NOMO-1 treated with DMSO at 0.1 percent for 48 hours (cell line): ENCODE measurements around the gene UBE2E2.

ENCODE experiments used
- DNase-seq: peaks from one replicate; lab custom pipeline; 2025; ENCODE audit not compliant: unreplicated experiment; lab: John Stamatoyannopoulos, UW

The UBE2E2 gene

DNA sequence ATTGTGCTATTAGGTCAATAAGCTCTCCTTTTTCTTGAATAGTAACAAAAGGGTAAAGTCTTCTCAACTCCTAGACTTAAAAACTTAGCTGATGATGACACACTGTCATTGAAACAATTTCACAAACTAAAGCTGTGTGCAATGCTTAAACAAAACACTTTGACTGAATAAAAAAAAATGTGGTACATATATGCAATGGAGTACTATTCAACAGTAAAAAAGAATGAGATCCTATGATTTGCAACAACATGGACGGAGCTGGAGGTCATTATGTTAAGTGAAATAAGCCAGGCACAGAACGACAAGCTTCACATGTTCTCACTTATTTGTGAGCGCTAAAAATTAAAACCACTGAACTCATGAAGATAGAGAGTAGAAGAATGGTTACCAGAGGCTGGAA lies 370.7 kb downstream of the UBE2E2 start:
- no peak for DNase-seq

DNA sequence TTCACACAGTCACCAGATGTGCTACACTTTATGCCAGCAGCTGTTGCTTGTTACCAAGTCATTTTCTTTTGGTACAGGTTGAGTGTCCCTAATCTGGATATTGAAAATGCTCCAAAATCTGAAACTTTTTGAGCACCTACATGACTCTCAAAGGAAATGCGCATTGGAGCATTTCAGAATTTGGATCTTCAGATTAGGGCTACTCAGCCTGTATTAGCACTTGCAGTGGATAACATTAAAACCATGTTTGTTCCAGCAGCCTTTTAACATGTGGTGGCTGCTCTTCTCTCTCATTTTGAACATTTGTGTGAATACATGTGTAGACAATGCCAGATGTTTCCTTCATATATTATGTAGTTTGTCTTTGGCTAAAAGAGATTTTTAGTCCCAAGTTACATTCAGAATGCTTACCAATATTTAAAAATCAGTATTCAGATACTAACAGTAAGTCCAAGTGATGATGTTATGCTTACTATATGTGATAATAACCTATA lies 371.7 kb downstream of the UBE2E2 start:
- no peak for DNase-seq

- DNase-seq: no peak
These were observed 372.6 kb downstream of the UBE2E2 start for GRCh38 chr3:23575697-23576096.

- DNase-seq: no peak
These were observed 373.3 kb downstream of the UBE2E2 start for GRCh38 chr3:23576379-23576959.

DNA sequence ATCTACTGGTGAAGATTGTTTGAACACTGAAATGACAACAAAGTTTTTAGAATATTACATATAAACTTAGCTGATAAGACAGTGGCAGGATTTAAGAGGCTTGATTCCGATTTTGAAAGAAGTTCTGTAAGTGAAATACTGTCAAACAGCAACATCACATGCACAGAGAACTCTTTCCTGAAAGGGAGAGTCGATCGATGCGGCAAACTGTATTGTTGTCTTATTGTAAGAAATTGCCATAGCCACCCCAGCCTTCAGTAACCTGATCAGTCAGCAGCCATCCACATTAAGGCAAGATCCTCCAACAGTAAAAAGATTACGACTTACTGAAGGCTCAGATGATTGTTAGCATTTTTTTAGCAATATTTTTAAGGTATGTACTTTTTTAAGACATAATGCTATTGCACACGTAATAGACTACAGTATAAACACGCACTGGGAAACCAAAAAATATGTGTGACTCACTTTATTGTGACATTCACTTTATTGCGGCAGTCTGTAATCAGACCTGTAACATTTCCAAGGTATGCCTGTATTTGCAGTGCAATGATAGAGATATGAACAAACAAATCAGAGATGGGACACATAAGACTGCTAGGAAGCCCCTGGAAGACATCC lies 377.1 kb downstream of the UBE2E2 start:
- DNase-seq: no peak

DNA sequence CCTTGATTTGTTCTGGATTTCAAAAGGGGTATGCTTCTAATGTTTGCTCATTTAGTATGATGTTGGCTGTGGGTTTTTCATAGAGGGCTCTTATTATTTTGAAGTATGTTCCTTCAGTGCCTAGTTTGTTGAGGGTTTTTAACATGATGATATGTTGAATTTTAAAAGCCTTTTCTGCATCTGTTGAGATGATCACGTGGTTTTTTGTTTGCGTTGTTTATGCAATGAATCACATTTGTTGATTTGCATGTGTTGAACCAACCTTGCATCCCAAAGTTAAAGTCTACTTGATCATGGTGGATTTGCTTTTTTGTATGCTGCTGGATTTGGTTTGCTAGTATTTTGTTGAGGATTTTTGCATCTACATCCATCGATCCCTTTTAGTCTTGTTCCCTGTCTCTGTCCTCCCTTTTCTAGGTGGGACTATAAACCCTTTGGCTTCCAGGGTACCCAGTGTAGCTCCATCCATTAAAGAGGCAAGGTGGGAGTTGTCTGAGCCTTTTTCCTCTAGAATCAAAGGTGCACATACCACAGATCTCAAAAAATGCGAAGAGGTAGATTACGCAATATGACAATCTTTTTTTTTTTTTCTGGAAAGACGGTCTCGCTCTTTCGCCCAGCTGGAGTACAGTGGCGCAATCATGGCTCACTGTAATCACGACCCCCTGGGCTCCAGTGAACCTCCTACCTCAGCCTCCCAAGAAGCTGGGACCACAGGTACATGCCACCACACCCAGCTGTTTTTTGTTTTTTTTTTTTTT lies 381.0 kb downstream of the UBE2E2 start:
- no peak for DNase-seq

DNA sequence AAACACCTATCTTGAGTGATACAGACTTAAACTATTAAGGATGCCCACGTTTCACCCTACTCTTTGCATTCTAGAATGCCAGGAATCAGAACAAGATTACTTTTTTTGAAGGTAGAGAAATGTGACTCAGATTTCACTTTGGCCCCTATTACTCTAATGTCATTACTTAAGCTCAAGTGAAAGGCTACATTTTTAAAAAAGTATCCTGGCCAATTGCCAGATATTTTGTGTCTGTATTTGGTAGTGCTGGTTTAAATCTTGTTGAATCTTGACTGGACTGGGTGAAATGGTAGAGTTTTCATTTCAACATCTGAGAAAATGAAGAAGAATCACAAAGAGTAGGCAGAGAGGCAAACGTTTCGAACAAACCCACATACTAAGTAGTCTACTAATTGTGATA lies 384.4 kb downstream of the UBE2E2 start:
- no peak for DNase-seq

DNA sequence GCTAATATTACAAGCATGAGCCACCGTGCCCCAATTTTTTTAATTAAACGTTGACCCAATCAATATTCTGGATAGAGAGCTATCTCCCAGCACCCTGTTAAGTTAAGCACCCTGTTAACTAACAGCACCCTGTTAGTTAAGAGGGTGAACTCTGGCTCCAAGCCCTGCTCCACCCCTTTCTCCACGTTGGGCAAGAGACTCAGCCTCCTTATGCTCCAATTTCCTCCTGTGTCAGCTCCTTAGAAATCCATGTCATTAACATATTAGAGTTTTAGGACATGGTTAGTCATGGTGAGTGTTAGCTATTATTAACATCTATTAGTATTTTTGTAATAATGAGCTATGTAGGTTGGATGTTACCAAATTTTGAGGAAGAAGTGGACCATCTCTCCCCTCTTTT lies 385.4 kb downstream of the UBE2E2 start:
- DNase-seq: no peak

GRCh38 chr3:23589602-23590001 lies 386.5 kb downstream of the UBE2E2 start:
- DNase-seq: no peak

GRCh38 chr3:23590424-23591273 lies 387.5 kb downstream of the UBE2E2 start:
- DNase-seq: no peak

GRCh38 chr3:23591374-23591773 lies 388.2 kb downstream of the UBE2E2 start:
- DNase-seq: no peak

- no peak for DNase-seq
These were observed 390.1 kb downstream of the UBE2E2 start for GRCh38 chr3:23592961-23593931.

DNA sequence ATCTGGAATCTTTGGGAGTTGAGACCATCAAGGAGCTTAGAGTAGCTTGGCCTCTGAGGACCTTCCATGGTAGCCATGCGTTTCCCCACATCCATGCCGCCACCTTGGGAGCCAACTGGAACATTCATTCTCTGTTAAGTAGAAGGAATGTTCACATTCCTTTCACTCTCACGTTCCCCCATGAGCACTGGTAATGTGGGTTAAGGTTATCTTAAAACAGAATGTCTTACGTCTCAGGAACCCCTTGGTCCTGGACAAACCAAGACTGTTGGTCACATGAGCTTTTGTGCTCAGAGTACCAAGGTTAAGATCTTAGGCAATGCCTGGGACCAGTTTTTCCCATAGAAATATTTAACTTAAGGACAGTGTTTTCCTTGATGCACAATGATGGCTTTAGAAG lies 390.9 kb downstream of the UBE2E2 start:
- no peak for DNase-seq

GRCh38 chr3:23594894-23595670 lies 392.0 kb downstream of the UBE2E2 start:
- DNase-seq: no peak

- DNase-seq: no peak
These were observed 392.7 kb downstream of the UBE2E2 start for GRCh38 chr3:23595851-23596250.

GRCh38 chr3:23600167-23600871 lies 397.2 kb downstream of the UBE2E2 start:
- DNase-seq: no peak

DNA sequence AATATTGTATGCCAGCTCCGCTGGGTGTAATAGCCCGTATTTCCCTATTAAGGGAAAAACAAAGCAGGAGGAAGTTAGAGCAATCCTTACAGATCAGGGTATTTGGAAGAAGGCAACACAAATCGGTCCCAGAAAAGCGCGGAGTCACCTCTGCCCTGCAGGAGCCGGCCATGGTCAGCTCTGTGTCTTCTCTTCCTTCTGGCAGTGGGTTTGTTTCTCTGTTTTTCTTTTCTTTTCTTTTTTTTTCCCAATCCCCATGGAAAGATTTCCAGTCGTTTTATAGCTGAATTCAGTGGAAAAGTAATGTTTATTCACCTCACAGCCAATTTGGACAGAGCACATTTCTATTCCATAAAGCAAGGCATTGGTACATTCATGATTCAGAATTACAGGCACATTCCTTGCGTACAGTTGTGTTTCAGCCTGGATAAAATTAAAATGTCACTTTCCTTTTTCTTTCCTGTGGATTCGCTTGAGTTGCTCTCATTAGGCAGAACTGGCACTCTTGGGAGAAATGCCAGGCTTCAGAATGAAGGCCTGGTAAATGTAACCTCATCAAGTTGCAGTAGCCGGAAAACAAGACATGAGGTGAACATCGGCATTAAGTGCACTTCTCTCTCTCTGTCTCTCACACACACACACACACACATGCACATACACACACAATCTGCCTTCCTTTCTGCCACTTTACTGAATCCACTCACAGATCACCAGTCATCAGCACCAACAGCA lies 398.1 kb downstream of the UBE2E2 start:
- DNase-seq: no peak

- DNase-seq: no peak
These were observed 399.8 kb downstream of the UBE2E2 start for GRCh38 chr3:23602971-23603370.
